GM18508 (cell line): ENCODE measurements around the gene GMPPA.

Experiments used
- ATAC-seq: cut with Tn5 transposase; IDR thresholded peaks from one replicate; pipeline ENCODE4 v1.9.1; 2021; ENCODE audit warnings: moderate number of reproducible peaks; ENCODE audit not compliant: insufficient read depth, unreplicated experiment

Gene GMPPA

GRCh38 chr2:219499555-219499954 is 864 bp downstream of the GMPPA start:
- no peak for ATAC-seq

- ATAC-seq: no peak
Measured at GRCh38 chr2:219500135-219500534, 1.4 kb downstream of the GMPPA start.

GRCh38 chr2:219501849-219502248 is 3.2 kb downstream of the GMPPA start:
- no peak for ATAC-seq

GRCh38 chr2:219502618-219503017 is 3.9 kb downstream of the GMPPA start:
- ATAC-seq: no peak

GRCh38 chr2:219505585-219505984 is 6.9 kb downstream of the GMPPA start:
- no peak for ATAC-seq

- ATAC-seq: no peak
Measured at GRCh38 chr2:219506153-219506801, 7.6 kb downstream of the GMPPA start.

- ATAC-seq: no peak
Measured at GRCh38 chr2:219506802-219507526, 8.3 kb downstream of the GMPPA start.

GRCh38 chr2:219507581-219508443 is 9.1 kb downstream of the GMPPA start:
- no peak for ATAC-seq

GRCh38 chr2:219508444-219508734 is 9.7 kb downstream of the GMPPA start:
- ATAC-seq: no peak

GRCh38 chr2:219508971-219509779 is 10.5 kb downstream of the GMPPA start:
- no peak for ATAC-seq

GRCh38 chr2:219509780-219510511 is 11.3 kb downstream of the GMPPA start:
- ATAC-seq: no peak

- no peak for ATAC-seq
Measured at GRCh38 chr2:219510512-219511135, 11.9 kb downstream of the GMPPA start.

GRCh38 chr2:219511547-219512325 is 13.0 kb downstream of the GMPPA start:
- no peak for ATAC-seq

- no peak for ATAC-seq
Measured at GRCh38 chr2:219512524-219513216, 14.0 kb downstream of the GMPPA start.

GRCh38 chr2:219513787-219514186 is 15.1 kb downstream of the GMPPA start:
- ATAC-seq: no peak

GRCh38 chr2:219514196-219514761 is 15.6 kb downstream of the GMPPA start, which contains the start of gene ASIC4:
Gene ASIC4 (plus strand): TSS chr2:219514482. CDS start chr2:219514725, 243 bp downstream.
- no peak for ATAC-seq

GRCh38 chr2:219514836-219515235 is 16.1 kb downstream of the GMPPA start:
- ATAC-seq: no peak
